ENCODE measurements around the gene ADK. TPM values are rescaled to one million over a fixed set of nuclear protein-coding genes. Genes with fewer than 3 reads are reported as not detected.

ADK gene
- total RNA-seq, 1 donor from 2014 or later = 26.2 TPM

- peaks cover 12% of the 10 kb centered on the region for H3K36me3 Mint-ChIP-seq
- H3K27ac Mint-ChIP-seq = no peak overlapping the region
- no peak for DNase-seq (ENCODE audit: low spot score in 2 of 2, unreplicated experiment in 2 of 2)
- no peak overlapping the region for H3K4me3 Mint-ChIP-seq
- no peaks in the 10 kb centered on the region for H3K27me3 Mint-ChIP-seq (ENCODE audit: low read depth)
- H3K9me3 Mint-ChIP-seq = peaks cover 17% of the 10 kb centered on the region
- no peak for TF ChIP-seq CTCF (IDR thresholded peaks at IDR 0.05; ENCODE audit: unreplicated experiment)
- no peaks in the 10 kb centered on the region for H3K4me1 Mint-ChIP-seq
Measured at GRCh38 chr10:74610299-74610698, 459.3 kb downstream of the ADK start.

GRCh38 chr10:74612195-74612594, 461.2 kb downstream of the ADK start:
- Mint-ChIP-seq H3K27ac (no peak overlapping the region), H3K4me1 (no peaks in the 10 kb centered on the region), H3K4me3 (no peak overlapping the region), H3K9me3 (peaks cover 12% of the 10 kb centered on the region), H3K36me3 (peaks cover 18% of the 10 kb centered on the region), H3K27me3 (ENCODE audit: low read depth) (no peaks in the 10 kb centered on the region)
- no peak for DNase-seq (ENCODE audit: low spot score in 2 of 2, unreplicated experiment in 2 of 2)
- TF ChIP-seq CTCF (IDR thresholded peaks at IDR 0.05; ENCODE audit: unreplicated experiment) = no peak

GRCh38 chr10:74620626-74621025, 469.6 kb downstream of the ADK start:
- DNase-seq (ENCODE audit: low spot score in 2 of 2, unreplicated experiment in 2 of 2) = no peak
- H3K4me1 Mint-ChIP-seq = no peaks in the 10 kb centered on the region
- no peak overlapping the region for H3K4me3 Mint-ChIP-seq
- H3K27me3 Mint-ChIP-seq (ENCODE audit: low read depth) = no peaks in the 10 kb centered on the region
- no peak for TF ChIP-seq CTCF (IDR thresholded peaks at IDR 0.05; ENCODE audit: unreplicated experiment)
- H3K36me3 Mint-ChIP-seq = peaks cover 40% of the 10 kb centered on the region
- peaks cover 37% of the 10 kb centered on the region for H3K9me3 Mint-ChIP-seq
- H3K27ac Mint-ChIP-seq = no peak overlapping the region

GRCh38 chr10:74623786-74624185, 472.8 kb downstream of the ADK start:
- no peak overlapping the region for H3K4me3 Mint-ChIP-seq
- H3K27ac Mint-ChIP-seq = no peak overlapping the region
- H3K27me3 Mint-ChIP-seq (ENCODE audit: low read depth) = no peaks in the 10 kb centered on the region
- peaks cover 25% of the 10 kb centered on the region for H3K9me3 Mint-ChIP-seq
- no peaks in the 10 kb centered on the region for H3K4me1 Mint-ChIP-seq
- H3K36me3 Mint-ChIP-seq = peaks cover 26% of the 10 kb centered on the region
- TF ChIP-seq CTCF (IDR thresholded peaks at IDR 0.05; ENCODE audit: unreplicated experiment) = no peak
- DNase-seq (ENCODE audit: low spot score in 2 of 2, unreplicated experiment in 2 of 2) = no peak

GRCh38 chr10:74624501-74624900, 473.5 kb downstream of the ADK start:
- Mint-ChIP-seq H3K27ac (no peak overlapping the region), H3K4me1 (no peaks in the 10 kb centered on the region), H3K27me3 (ENCODE audit: low read depth) (no peaks in the 10 kb centered on the region), H3K9me3 (peaks cover 25% of the 10 kb centered on the region), H3K4me3 (no peak overlapping the region), H3K36me3 (peaks cover 24% of the 10 kb centered on the region)
- DNase-seq (ENCODE audit: low spot score in 2 of 2, unreplicated experiment in 2 of 2) = no peak
- no peak for TF ChIP-seq CTCF (IDR thresholded peaks at IDR 0.05; ENCODE audit: unreplicated experiment)

GRCh38 chr10:74628136-74628535, 477.1 kb downstream of the ADK start:
- DNase-seq (ENCODE audit: low spot score in 2 of 2, unreplicated experiment in 2 of 2) = no peak
- Mint-ChIP-seq H3K4me3 (no peak overlapping the region), H3K27ac (no peak overlapping the region), H3K4me1 (no peaks in the 10 kb centered on the region), H3K36me3 (peaks cover 9% of the 10 kb centered on the region), H3K27me3 (ENCODE audit: low read depth) (no peaks in the 10 kb centered on the region), H3K9me3 (peaks cover 11% of the 10 kb centered on the region)
- TF ChIP-seq CTCF (IDR thresholded peaks at IDR 0.05; ENCODE audit: unreplicated experiment) = no peak

Measured in mesothelial cell of epicardium (in vitro differentiated cells).